Caco-2 (cell line): ENCODE measurements around the gene MCRS1. TPM values are rescaled to one million over a fixed set of nuclear protein-coding genes. Genes with fewer than 3 reads are reported as not detected.

ENCODE experiments used
- BruUV-seq: library from RNA; stranded (reverse); fragments of 400-500 nt; replicated peaks from 2 replicates; lab custom pipeline; 2021; lab: Mats Ljungman, UMichigan
- CTCF ChIA-PET: fragments of 300-600 bp; sonication (Branson Sonifier 250); formaldehyde crosslinking; loops from one replicate; lab custom pipeline; 2022; ENCODE audit warnings: antibody characterized with exemption; lab: Charles Lee
- POLR2A ChIA-PET: fragments of 300-600 bp; sonication (Branson Sonifier 250); formaldehyde crosslinking; loops from one replicate; lab custom pipeline; 2022; ENCODE audit warnings: antibody characterized with exemption; lab: Charles Lee
- DNase-seq, 2 experiments: peaks; one replicate each; pipeline versions ENCODE4 v3.0.0 to v3.0.0-alpha.2; 2020 to 2022
- H3K27me3 ChIP-seq: replicated peaks from 2 replicates; pipeline ENCODE4 v1.6.0; 2011; ENCODE audit warnings: low read length; ENCODE audit not compliant: control insufficient read depth, insufficient read depth
- H3K36me3 ChIP-seq: 2 replicates; pipeline ENCODE4 v1.5.1; 2011; ENCODE audit warnings: low read length; ENCODE audit not compliant: control insufficient read depth, insufficient read depth
- H3K4me1 ChIP-seq: fragments of 250-450 bp; sonication (Bioruptor Pico); 2 replicates; pipeline ENCODE4 v1.5.1; 2020; ENCODE audit warnings: mild to moderate bottlenecking
- H3K4me3 ChIP-seq: 2 replicates; pipeline ENCODE4 v1.5.1; 2011; ENCODE audit warnings: low read depth, mild to moderate bottlenecking, control low read depth, low read length
- H3K9me3 ChIP-seq: fragments of 250-450 bp; sonication (Bioruptor Pico); 2 replicates; pipeline ENCODE4 v1.5.1; 2020; ENCODE audit warnings: mild to moderate bottlenecking, moderate library complexity
- H3K27ac Mint-ChIP-seq: one replicate; pipeline ENCODE4 v1.8.0; 2022; ENCODE audit warnings: mixed read lengths; ENCODE audit not compliant: unreplicated experiment
- H3K27me3 Mint-ChIP-seq: one replicate; pipeline ENCODE4 v1.8.0; 2022; ENCODE audit warnings: mixed read lengths; ENCODE audit not compliant: insufficient read depth, unreplicated experiment
- H3K36me3 Mint-ChIP-seq: one replicate; pipeline ENCODE4 v1.8.0; 2022; ENCODE audit warnings: mild to moderate bottlenecking, mixed read lengths; ENCODE audit not compliant: insufficient read depth, unreplicated experiment
- H3K4me1 Mint-ChIP-seq: one replicate; pipeline ENCODE4 v1.8.0; 2022; ENCODE audit warnings: low read depth, mixed read lengths; ENCODE audit not compliant: unreplicated experiment
- H3K4me3 Mint-ChIP-seq: one replicate; pipeline ENCODE4 v1.8.0; 2022; ENCODE audit warnings: mild to moderate bottlenecking, moderate library complexity, mixed read lengths; ENCODE audit not compliant: unreplicated experiment
- H3K9me3 Mint-ChIP-seq: one replicate; pipeline ENCODE4 v1.8.0; 2022; ENCODE audit warnings: mixed read lengths; ENCODE audit not compliant: unreplicated experiment
- CTCF ChIP-seq, 2 experiments: fragments of 200-600 bp in 1 of 2; IDR thresholded peaks; 1 replicate in 1 of 2; 2 replicates in 1 of 2; pipeline versions ENCODE4 v1.5.1 to v1.8.0; 2011 to 2022; ENCODE audit warnings: antibody characterized with exemption in 1 of 2, control low read depth in 1 of 2, inconsistent platforms in 1 of 2, low read depth in 1 of 2, low read length in 1 of 2, mild to moderate bottlenecking in 1 of 2, moderate library complexity in 1 of 2; ENCODE audit not compliant: insufficient read depth in 1 of 2, severe bottlenecking in 1 of 2, unreplicated experiment in 1 of 2
- intact Hi-C: fragments of 100-400 bp; cut with micrococcal nuclease; formaldehyde crosslinking; loops from one replicate; pipeline ENCODE4 v1.10.0; 2022; ENCODE audit not compliant: unreplicated experiment
- total RNA-seq: library from RNA; stranded (reverse); gene quantifications from 2 replicates; pipeline ENCODE4 v1.2.3, GENCODE V29; 2022

MCRS1 gene
- total RNA-seq, 1 experiment from 2014 or later: 122 TPM

GRCh38 chr12:49533331-49533730 lies 34.6 kb downstream of the MCRS1 start:
- Histone ChIP-seq H3K36me3 (no peaks in the 10 kb centered on the region), H3K27me3 (peaks cover 4% of the 10 kb centered on the region; the same call in 1 of the 2 replicates), H3K4me1 (peaks cover 5% of the 10 kb centered on the region; the same call in 1 of the 2 replicates), H3K4me3 (no peak overlapping the region), H3K9me3 (no peaks in the 10 kb centered on the region)
- Mint-ChIP-seq H3K4me3 (no peak overlapping the region), H3K27ac (no peak overlapping the region), H3K9me3 (no peaks in the 10 kb centered on the region), H3K36me3 (peaks cover 9% of the 10 kb centered on the region), H3K4me1 (no peaks in the 10 kb centered on the region), H3K27me3 (peaks cover 6% of the 10 kb centered on the region)
- ChIA-PET POLR2A (interaction anchor here (1.5 kb wide), 1 partner anchor 166 kb away, joined by 8 read pairs; the partner anchor contains the start of gene SPATS2), CTCF (interaction anchor here (0.6 kb wide), 1 partner anchor 167 kb away, joined by 3 read pairs; no protein-coding TSS in a partner anchor)
- BruUV-seq: no TSS peak
- no peak for TF ChIP-seq CTCF (IDR thresholded peaks at IDR 0.05; ENCODE audit: insufficient read depth in 1 of 2, low read depth in 1 of 2, low read length in 1 of 2, severe bottlenecking in 1 of 2, unreplicated experiment in 1 of 2)
- intact Hi-C loops: no loop called here
- DNase-seq: no peak

GRCh38 chr12:49531745-49532144 lies 36.2 kb downstream of the MCRS1 start:
- H3K4me1 Mint-ChIP-seq: no peaks in the 10 kb centered on the region
- H3K9me3 Mint-ChIP-seq: no peaks in the 10 kb centered on the region
- no peak overlapping the region for H3K27ac Mint-ChIP-seq
- H3K27me3 ChIP-seq: no peaks in the 10 kb centered on the region
- no peaks in the 10 kb centered on the region for H3K9me3 ChIP-seq
- DNase-seq: no peak
- no TSS peak for BruUV-seq
- intact Hi-C loops: no loop called here
- POLR2A ChIA-PET: interaction anchor here (0.6 to 1.5 kb wide), 2 partner anchors 133 to 165 kb away, joined by 3 to 8 read pairs; partner anchors contain the start of gene SPATS2
- peaks cover 3% of the 10 kb centered on the region for H3K27me3 Mint-ChIP-seq
- no peaks in the 10 kb centered on the region for H3K4me1 ChIP-seq
- TF ChIP-seq CTCF (IDR thresholded peaks at IDR 0.05; ENCODE audit: insufficient read depth in 1 of 2, low read depth in 1 of 2, low read length in 1 of 2, severe bottlenecking in 1 of 2, unreplicated experiment in 1 of 2): no peak
- CTCF ChIA-PET: interaction anchor here (0.8 to 1.3 kb wide), 2 partner anchors 21 to 48 kb away, joined by 3 read pairs; no protein-coding TSS in a partner anchor
- peaks cover 20% of the 10 kb centered on the region for H3K36me3 Mint-ChIP-seq
- no peak overlapping the region for H3K4me3 Mint-ChIP-seq
- 0 out of 2 replicates have a peak, but pooled peaks cover 1% of the 10 kb centered on the region for H3K36me3 ChIP-seq
- no peak overlapping the region for H3K4me3 ChIP-seq

- Histone ChIP-seq H3K4me3 (no peak overlapping the region), H3K27me3 (no peaks in the 10 kb centered on the region), H3K9me3 (no peaks in the 10 kb centered on the region), H3K36me3 (peaks cover 3% of the 10 kb centered on the region), H3K4me1 (no peaks in the 10 kb centered on the region)
- Mint-ChIP-seq H3K36me3 (peaks cover 39% of the 10 kb centered on the region), H3K9me3 (no peaks in the 10 kb centered on the region), H3K4me3 (no peak overlapping the region), H3K27ac (no peak overlapping the region), H3K4me1 (no peaks in the 10 kb centered on the region), H3K27me3 (no peaks in the 10 kb centered on the region)
- intact Hi-C loops: no loop called here
- no TSS peak for BruUV-seq
- no peak for TF ChIP-seq CTCF (IDR thresholded peaks at IDR 0.05; ENCODE audit: insufficient read depth in 1 of 2, low read depth in 1 of 2, low read length in 1 of 2, severe bottlenecking in 1 of 2, unreplicated experiment in 1 of 2)
- POLR2A ChIA-PET: no interaction called here
- DNase-seq: no peak
- CTCF ChIA-PET: interaction anchor here (0.6 kb wide), 1 partner anchor 64 kb away, joined by 3 read pairs; no protein-coding TSS in a partner anchor
Observed at GRCh38 chr12:49529414-49529813, 38.5 kb downstream of the MCRS1 start.
